Muscle layer of colon (tissue), 2 donors: ENCODE data around the gene ALS2CL.
A peak's percentile ranks its signal among the peaks of the same experiment; 100 is the strongest.
"Not testable (repeated sequence)": the region's sequence is repeated elsewhere in the genome, so short reads cannot be mapped to it uniquely, and the experiment has no call there.

Experiments
- H3K27ac ChIP-seq: one replicate; pipeline ENCODE4 v1.7.0; 2013; ENCODE audit warnings: low read depth, mild to moderate bottlenecking, low read length, moderate library complexity
- H3K27me3 ChIP-seq, 2 donors: one replicate each; pipeline ENCODE4 v1.7.0; 2013; ENCODE audit warnings: low read length in 2 of 2, mild to moderate bottlenecking in 2 of 2; ENCODE audit not compliant: insufficient read depth in 2 of 2, control insufficient read depth in 1 of 2
- H3K36me3 ChIP-seq: one replicate; pipeline ENCODE4 v1.7.0; 2013; ENCODE audit warnings: mild to moderate bottlenecking, low read length; ENCODE audit not compliant: insufficient read depth
- H3K4me1 ChIP-seq: one replicate; pipeline ENCODE4 v1.7.0; 2013; ENCODE audit warnings: mild to moderate bottlenecking, low read length; ENCODE audit not compliant: insufficient read depth
- H3K4me3 ChIP-seq, 2 donors: one replicate each; pipeline ENCODE4 v1.7.0; 2013; ENCODE audit warnings: low read length in 2 of 2, low read depth in 1 of 2, mild to moderate bottlenecking in 1 of 2, moderate library complexity in 1 of 2
- H3K9ac ChIP-seq: one replicate; pipeline ENCODE4 v1.7.0; 2013; ENCODE audit warnings: low read length
- H3K9me3 ChIP-seq: one replicate; pipeline ENCODE4 v1.7.0; 2013; ENCODE audit warnings: mild to moderate bottlenecking, low read length
- donor health status: abdominal sarcoma.
- donor health status: Adenocarcinoma of cecum.

ALS2CL gene

GRCh38 chr3:46693038-46693891 lies at the start of gene ALS2CL:
ALS2CL (minus strand) TSS chr3:46693679; CDS start chr3:46689440, 4,239 bp downstream.
- H3K4me1 ChIP-seq = peaks cover 38% of the 10 kb centered on the region

GRCh38 chr3:46742992-46743585 lies 49.6 kb upstream of the ALS2CL start:
- Histone ChIP-seq H3K36me3 (no peaks in the 10 kb centered on the region), H3K9me3 (no peaks in the 10 kb centered on the region), H3K27ac (no peak overlapping the region), H3K27me3 (no peaks in the 10 kb centered on the region), H3K4me3 (no peak overlapping the region), H3K9ac (no peak overlapping the region), H3K4me1 (no peaks in the 10 kb centered on the region)

More at GRCh38 chr3:46693038-46693891, at the start of gene ALS2CL:
- H3K27me3 ChIP-seq = no peaks in the 10 kb centered on the region
- no peak within 1 kb of the TSS for H3K9ac ChIP-seq
- H3K4me3 ChIP-seq = peak within 1 kb of the TSS; percentile 68 to 72
- H3K9me3 ChIP-seq = no peaks in the 10 kb centered on the region
- no peak within 1 kb of the TSS for H3K27ac ChIP-seq
- H3K36me3 ChIP-seq = no peaks in the 10 kb centered on the region

GRCh38 chr3:46739565-46739964 lies 46.1 kb upstream of the ALS2CL start:
- not testable (repeated sequence) for H3K4me3 ChIP-seq, H3K4me1 ChIP-seq, H3K27ac ChIP-seq, H3K9ac ChIP-seq, H3K36me3 ChIP-seq, H3K27me3 ChIP-seq, H3K9me3 ChIP-seq

GRCh38 chr3:46737329-46737731 lies 43.9 kb upstream of the ALS2CL start:
- Histone ChIP-seq H3K9me3 (no peaks in the 10 kb centered on the region), H3K27ac (no peak overlapping the region), H3K36me3 (no peaks in the 10 kb centered on the region), H3K4me3 (no peak overlapping the region), H3K27me3 (no peaks in the 10 kb centered on the region), H3K9ac (no peak overlapping the region), H3K4me1 (no peaks in the 10 kb centered on the region)

- H3K27me3 ChIP-seq = no peaks in the 10 kb centered on the region
- no peaks in the 10 kb centered on the region for H3K36me3 ChIP-seq
- H3K9me3 ChIP-seq = no peaks in the 10 kb centered on the region
- no peaks in the 10 kb centered on the region for H3K4me1 ChIP-seq
- H3K9ac ChIP-seq = no peak overlapping the region
- no peak overlapping the region for H3K27ac ChIP-seq
- H3K4me3 ChIP-seq = no peak overlapping the region
Measured at GRCh38 chr3:46736006-46736872, 42.8 kb upstream of the ALS2CL start.

- H3K27me3 ChIP-seq = no peaks in the 10 kb centered on the region
Measured at GRCh38 chr3:46734773-46735172, 41.3 kb upstream of the ALS2CL start.

GRCh38 chr3:46733026-46733800 lies 39.7 kb upstream of the ALS2CL start:
- Histone ChIP-seq H3K4me1 (no peaks in the 10 kb centered on the region), H3K9ac (no peak overlapping the region), H3K4me3 (no peak overlapping the region), H3K9me3 (no peaks in the 10 kb centered on the region), H3K36me3 (no peaks in the 10 kb centered on the region), H3K27ac (no peak overlapping the region), H3K27me3 (no peaks in the 10 kb centered on the region)

More at GRCh38 chr3:46734773-46735172, 41.3 kb upstream of the ALS2CL start:
- H3K27ac ChIP-seq = no peak overlapping the region
- no peak overlapping the region for H3K9ac ChIP-seq
- H3K36me3 ChIP-seq = no peaks in the 10 kb centered on the region
- H3K4me1 ChIP-seq = no peaks in the 10 kb centered on the region
- no peaks in the 10 kb centered on the region for H3K9me3 ChIP-seq
- no peak overlapping the region for H3K4me3 ChIP-seq

GRCh38 chr3:46731795-46732194 lies 38.3 kb upstream of the ALS2CL start:
- H3K4me3 ChIP-seq = no peak overlapping the region
- no peaks in the 10 kb centered on the region for H3K4me1 ChIP-seq
- H3K9ac ChIP-seq = no peak overlapping the region
- H3K27ac ChIP-seq = no peak overlapping the region
- no peaks in the 10 kb centered on the region for H3K27me3 ChIP-seq
- no peaks in the 10 kb centered on the region for H3K9me3 ChIP-seq
- H3K36me3 ChIP-seq = no peaks in the 10 kb centered on the region

- Histone ChIP-seq H3K4me1 (no peaks in the 10 kb centered on the region), H3K4me3 (no peak overlapping the region), H3K36me3 (no peaks in the 10 kb centered on the region), H3K9ac (no peak overlapping the region), H3K27me3 (no peaks in the 10 kb centered on the region), H3K27ac (no peak overlapping the region), H3K9me3 (no peaks in the 10 kb centered on the region)
Measured at GRCh38 chr3:46730819-46731218, 37.3 kb upstream of the ALS2CL start.

- no peaks in the 10 kb centered on the region for H3K27me3 ChIP-seq
- H3K4me3 ChIP-seq = no peak overlapping the region
- H3K36me3 ChIP-seq = no peaks in the 10 kb centered on the region
- no peaks in the 10 kb centered on the region for H3K9me3 ChIP-seq
- H3K9ac ChIP-seq = no peak overlapping the region
- no peaks in the 10 kb centered on the region for H3K4me1 ChIP-seq
- H3K27ac ChIP-seq = no peak overlapping the region
Measured at GRCh38 chr3:46729038-46729437, 35.6 kb upstream of the ALS2CL start.
